ENCODE measurements around the gene MITF. TPM values are rescaled to one million over a fixed set of nuclear protein-coding genes. Genes with fewer than 3 reads are reported as not detected.
"Not testable (repeated sequence)": the region's sequence is repeated elsewhere in the genome, so short reads cannot be mapped to it uniquely, and the experiment has no call there.

The MITF gene
- total RNA-seq, 8 experiments from 2014 or later: 0.21 to 21.9 (median 1.1) TPM

GRCh38 chr3:69906351-69906966 is 167.2 kb downstream of the MITF start:
- in situ Hi-C loops (cut with MboI; ENCODE audit: low pct_unique_long_range_greater_than_20kb in 2 of 9, low sequenced_read_pairs in 9 of 9, unreplicated experiment in 9 of 9): no loop called here
- no peak for ATAC-seq (replicated peaks in 6 of 8)
- WGBS, 10 experiments: 80 to 100% (median 93%) methylated on average over 1 to 2 of the region's 2 CpGs; no CpG with 5 or more reads in 3 of the 10 experiments

GRCh38 chr3:69907554-69907953 is 168.3 kb downstream of the MITF start:
- Histone ChIP-seq H3K27ac (no peak overlapping the region), H3K4me3 (no peak overlapping the region), H3K4me1 (replicated peaks in 1 of 2) (no peaks in the 10 kb centered on the region)
- WGBS, 10 experiments: 0 to 100% (median 87%) methylated on average over 1 of the region's 1 CpG; no CpG with 5 or more reads in 2 of the 10 experiments
- in situ Hi-C loops (cut with MboI; ENCODE audit: low pct_unique_long_range_greater_than_20kb in 2 of 9, low sequenced_read_pairs in 9 of 9, unreplicated experiment in 9 of 9): no loop called here
- no peak for ATAC-seq (replicated peaks in 6 of 8)

More at GRCh38 chr3:69906351-69906966, 167.2 kb downstream of the MITF start:
- Histone ChIP-seq H3K27ac (no peak overlapping the region), H3K4me1 (replicated peaks in 1 of 2) (no peaks in the 10 kb centered on the region), H3K4me3 (no peak overlapping the region)

GRCh38 chr3:69909859-69910258 is 170.6 kb downstream of the MITF start:
- ATAC-seq (replicated peaks in 6 of 8); in situ Hi-C loops (cut with MboI; ENCODE audit: low pct_unique_long_range_greater_than_20kb in 2 of 9, low sequenced_read_pairs in 9 of 9, unreplicated experiment in 9 of 9); H3K4me1 ChIP-seq (replicated peaks in 1 of 2); H3K4me3 ChIP-seq; H3K27ac ChIP-seq: not testable (repeated sequence)

GRCh38 chr3:69913422-69913821 is 174.2 kb downstream of the MITF start:
- no peak for ATAC-seq (replicated peaks in 6 of 8)
- in situ Hi-C loops (cut with MboI; ENCODE audit: low pct_unique_long_range_greater_than_20kb in 2 of 9, low sequenced_read_pairs in 9 of 9, unreplicated experiment in 9 of 9): no loop called here

GRCh38 chr3:69914395-69914794 is 175.1 kb downstream of the MITF start:
- in situ Hi-C loops (cut with MboI; ENCODE audit: low pct_unique_long_range_greater_than_20kb in 2 of 9, low sequenced_read_pairs in 9 of 9, unreplicated experiment in 9 of 9): no loop called here

More at GRCh38 chr3:69913422-69913821, 174.2 kb downstream of the MITF start:
- no peak overlapping the region for H3K4me3 ChIP-seq
- no peaks in the 10 kb centered on the region for H3K4me1 ChIP-seq (replicated peaks in 1 of 2)
- no peak overlapping the region for H3K27ac ChIP-seq
- WGBS, 10 experiments: 40 to 100% (median 86%) methylated on average over 1 to 3 of the region's 3 CpGs; no CpG with 5 or more reads in 3 of the 10 experiments

GRCh38 chr3:69915726-69916125 is 176.5 kb downstream of the MITF start:
- no peak overlapping the region for H3K4me3 ChIP-seq
- H3K4me1 ChIP-seq (replicated peaks in 1 of 2): no peaks in the 10 kb centered on the region
- ATAC-seq (replicated peaks in 6 of 8): no peak
- in situ Hi-C loops (cut with MboI; ENCODE audit: low pct_unique_long_range_greater_than_20kb in 2 of 9, low sequenced_read_pairs in 9 of 9, unreplicated experiment in 9 of 9): no loop called here
- H3K27ac ChIP-seq: no peak overlapping the region

More at GRCh38 chr3:69914395-69914794, 175.1 kb downstream of the MITF start:
- Histone ChIP-seq H3K4me1 (replicated peaks in 1 of 2) (no peaks in the 10 kb centered on the region), H3K4me3 (no peak overlapping the region), H3K27ac (no peak overlapping the region)
- peak in 1 of 8 experiments; percentile 62 for ATAC-seq (replicated peaks in 6 of 8)
- 33 to 100% (median 80%) methylated on average over 1 to 3 of the region's 4 CpGs; no CpG with 5 or more reads in 1 of the 10 experiments for WGBS, 10 experiments

- H3K4me1 ChIP-seq (replicated peaks in 1 of 2); ATAC-seq (replicated peaks in 6 of 8); in situ Hi-C loops (cut with MboI; ENCODE audit: low pct_unique_long_range_greater_than_20kb in 2 of 9, low sequenced_read_pairs in 9 of 9, unreplicated experiment in 9 of 9); H3K4me3 ChIP-seq; H3K27ac ChIP-seq: not testable (repeated sequence)
- 67 to 81% (median 76%) methylated on average over 2 to 8 of the region's 10 CpGs; no CpG with 5 or more reads in 7 of the 10 experiments for WGBS, 10 experiments
Observed at GRCh38 chr3:69920009-69920408, 180.7 kb downstream of the MITF start.

- WGBS, 10 experiments: 78 to 100% (median 93%) methylated on average over 3 to 6 of the region's 6 CpGs; no CpG with 5 or more reads in 2 of the 10 experiments
- Histone ChIP-seq H3K4me1 (replicated peaks in 1 of 2) (no peaks in the 10 kb centered on the region), H3K4me3 (no peak overlapping the region), H3K27ac (no peak overlapping the region)
- no peak for ATAC-seq (replicated peaks in 6 of 8)
- in situ Hi-C loops (cut with MboI; ENCODE audit: low pct_unique_long_range_greater_than_20kb in 2 of 9, low sequenced_read_pairs in 9 of 9, unreplicated experiment in 9 of 9): no loop called here
Observed at GRCh38 chr3:69921651-69922050, 182.4 kb downstream of the MITF start.

- in situ Hi-C loops (cut with MboI; ENCODE audit: low pct_unique_long_range_greater_than_20kb in 2 of 9, low sequenced_read_pairs in 9 of 9, unreplicated experiment in 9 of 9): no loop called here
- Histone ChIP-seq H3K4me3 (no peak overlapping the region), H3K4me1 (replicated peaks in 1 of 2) (no peaks in the 10 kb centered on the region), H3K27ac (no peak overlapping the region)
- ATAC-seq (replicated peaks in 6 of 8): peak in 1 of 8 experiments; percentile 66
- WGBS, 10 experiments: 57 to 100% (median 86%) methylated on average over 1 to 4 of the region's 4 CpGs; no CpG with 5 or more reads in 2 of the 10 experiments
Observed at GRCh38 chr3:69922521-69923000, 183.3 kb downstream of the MITF start.

GRCh38 chr3:69925506-69925905 is 186.2 kb downstream of the MITF start:
- in situ Hi-C loops (cut with MboI; ENCODE audit: low pct_unique_long_range_greater_than_20kb in 2 of 9, low sequenced_read_pairs in 9 of 9, unreplicated experiment in 9 of 9): loop anchor here in 2 of 9 experiments (25.0 kb wide), 2 partner anchors 213 to 238 kb away; no protein-coding TSS in a partner anchor
- no peak for ATAC-seq (replicated peaks in 6 of 8)
- H3K27ac ChIP-seq: no peak overlapping the region
- no peak overlapping the region for H3K4me3 ChIP-seq
- no peaks in the 10 kb centered on the region for H3K4me1 ChIP-seq (replicated peaks in 1 of 2)

- WGBS, 10 experiments: 48 to 94% (median 83%) methylated on average over 2 to 7 of the region's 8 CpGs; no CpG with 5 or more reads in 3 of the 10 experiments
- in situ Hi-C loops (cut with MboI; ENCODE audit: low pct_unique_long_range_greater_than_20kb in 2 of 9, low sequenced_read_pairs in 9 of 9, unreplicated experiment in 9 of 9): loop anchor here in 2 of 9 experiments (25.0 kb wide), 2 partner anchors 214 to 239 kb away; no protein-coding TSS in a partner anchor
- ATAC-seq (replicated peaks in 6 of 8): no peak
Observed at GRCh38 chr3:69926385-69926784, 187.1 kb downstream of the MITF start.

GRCh38 chr3:69927571-69927970 is 188.3 kb downstream of the MITF start:
- no peaks in the 10 kb centered on the region for H3K4me1 ChIP-seq (replicated peaks in 1 of 2)
- no peak overlapping the region for H3K4me3 ChIP-seq
- H3K27ac ChIP-seq: no peak overlapping the region
- in situ Hi-C loops (cut with MboI; ENCODE audit: low pct_unique_long_range_greater_than_20kb in 2 of 9, low sequenced_read_pairs in 9 of 9, unreplicated experiment in 9 of 9): loop anchor here in 2 of 9 experiments (25.0 kb wide), 2 partner anchors 215 to 240 kb away; no protein-coding TSS in a partner anchor
- ATAC-seq (replicated peaks in 6 of 8): no peak

More at GRCh38 chr3:69926385-69926784, 187.1 kb downstream of the MITF start:
- Histone ChIP-seq H3K27ac (no peak overlapping the region), H3K4me1 (replicated peaks in 1 of 2) (no peaks in the 10 kb centered on the region), H3K4me3 (no peak overlapping the region)

GRCh38 chr3:69929019-69929418 is 189.8 kb downstream of the MITF start:
- Histone ChIP-seq H3K27ac (no peak overlapping the region), H3K4me3 (no peak overlapping the region), H3K4me1 (replicated peaks in 1 of 2) (no peaks in the 10 kb centered on the region)
- in situ Hi-C loops (cut with MboI; ENCODE audit: low pct_unique_long_range_greater_than_20kb in 2 of 9, low sequenced_read_pairs in 9 of 9, unreplicated experiment in 9 of 9): loop anchor here in 2 of 9 experiments (25.0 kb wide), 2 partner anchors 217 to 242 kb away; no protein-coding TSS in a partner anchor
- 75 to 100% (median 90%) methylated on average over 1 to 4 of the region's 4 CpGs; no CpG with 5 or more reads in 2 of the 10 experiments for WGBS, 10 experiments
- ATAC-seq (replicated peaks in 6 of 8): no peak
